Right ventricle myocardium superior (tissue), 1 donor: ENCODE measurements around the gene RBKS. TPM values are rescaled to one million over a fixed set of nuclear protein-coding genes. Genes with fewer than 3 reads are reported as not detected.
A peak's percentile ranks its signal among the peaks of the same experiment; 100 is the strongest.
"Not testable (repeated sequence)": the region's sequence is repeated elsewhere in the genome, so short reads cannot be mapped to it uniquely, and the experiment has no call there.

Experiments used
- ATAC-seq: fragments of 200-7000 bp; cut with Tn5 transposase; one replicate; pipeline ENCODE4 v1.9.1; 2020; ENCODE audit warnings: mild to moderate bottlenecking; ENCODE audit not compliant: poor library complexity
- DNase-seq: peaks from one replicate; pipeline ENCODE4 v3.0.0-alpha.2; 2020
- intact Hi-C: fragments of 100-400 bp; cut with DNase I; formaldehyde crosslinking; loops from one replicate; pipeline ENCODE4 v1.11.2; 2022
- total RNA-seq: library from RNA; stranded (reverse); fragmentation: NEBNext Ultra II Directional; extraction: Animal tissue kit (Norgen Biotek cat#: 25700); gene quantifications from one replicate; pipeline ENCODE4 v1.2.1, GENCODE V29; 2021
- donor health status: DM: no; HTN: yes; CAD: no; lungs with severe emphysema.

The RBKS gene
- total RNA-seq, 1 donor from 2014 or later = 4.2 TPM

GRCh38 chr2:27795093-27795834 is 94.9 kb downstream of the RBKS start:
- ATAC-seq = no peak
- no peak for DNase-seq
- intact Hi-C loops = no loop called here

- intact Hi-C loops = no loop called here
- no peak for DNase-seq
- no peak for ATAC-seq
These were observed 97.4 kb downstream of the RBKS start for GRCh38 chr2:27792759-27793158.

GRCh38 chr2:27790796-27791195 is 99.4 kb downstream of the RBKS start:
- no peak for DNase-seq
- intact Hi-C loops = no loop called here
- ATAC-seq = no peak

GRCh38 chr2:27782701-27783100 is 107.5 kb downstream of the RBKS start:
- no peak for DNase-seq
- intact Hi-C loops = no loop called here
- ATAC-seq = no peak

GRCh38 chr2:27781496-27781895 is 108.7 kb downstream of the RBKS start:
- intact Hi-C loops = no loop called here
- ATAC-seq = no peak
- no peak for DNase-seq

GRCh38 chr2:27779417-27780055 is 110.7 kb downstream of the RBKS start:
- no peak for DNase-seq
- ATAC-seq = no peak
- intact Hi-C loops = loop anchor here (10.0 kb wide), 2 partner anchors 105 to 615 kb away; partner anchors contain the start of gene FOSL2

GRCh38 chr2:27776696-27777095 is 113.5 kb downstream of the RBKS start:
- DNase-seq (no peak), ATAC-seq (no peak)
- intact Hi-C loops = loop anchor here (10.0 kb wide), 2 partner anchors 108 to 618 kb away; partner anchors contain the start of gene FOSL2

GRCh38 chr2:27776097-27776496 is 114.1 kb downstream of the RBKS start:
- DNase-seq = peak; percentile 66
- intact Hi-C loops = loop anchor here (10.0 kb wide), 2 partner anchors 109 to 619 kb away; partner anchors contain the start of gene FOSL2
- ATAC-seq = peak; percentile 13

- ATAC-seq (no peak), DNase-seq (no peak)
- intact Hi-C loops = loop anchor here (10.0 kb wide), 2 partner anchors 111 to 621 kb away; partner anchors contain the start of gene FOSL2
These were observed 116.2 kb downstream of the RBKS start for GRCh38 chr2:27773959-27774358.

GRCh38 chr2:27772804-27773203 is 117.4 kb downstream of the RBKS start:
- no peak for ATAC-seq
- intact Hi-C loops = loop anchor here (10.0 kb wide), 2 partner anchors 112 to 622 kb away; partner anchors contain the start of gene FOSL2
- DNase-seq = no peak

- ATAC-seq (peak; percentile 97), DNase-seq (peak; percentile 97)
- intact Hi-C loops = loop anchor here (10.0 kb wide), 2 partner anchors 113 to 623 kb away; partner anchors contain the start of gene FOSL2
These were observed 118.4 kb downstream of the RBKS start, which contains the start of gene MRPL33 for GRCh38 chr2:27771548-27772335. TSS of gene MRPL33 (plus strand) at chr2:27771719. CDS start at chr2:27771778, 59 bp downstream.

- DNase-seq = no peak
- intact Hi-C loops = loop anchor here (10.0 kb wide), 2 partner anchors 114 to 624 kb away; partner anchors contain the start of gene FOSL2
- no peak for ATAC-seq
These were observed 119.0 kb downstream of the RBKS start for GRCh38 chr2:27771202-27771547.

GRCh38 chr2:27766287-27766661 is 123.9 kb downstream of the RBKS start:
- intact Hi-C loops = no loop called here
- DNase-seq (no peak), ATAC-seq (no peak)

- intact Hi-C loops = no loop called here
- peak; percentile 73 for DNase-seq
- ATAC-seq = peak; percentile 77
These were observed 124.4 kb downstream of the RBKS start for GRCh38 chr2:27765621-27766286.

GRCh38 chr2:27764526-27764925 is 125.7 kb downstream of the RBKS start:
- intact Hi-C loops, ATAC-seq, DNase-seq: not testable (repeated sequence)

- no peak for DNase-seq
- ATAC-seq = no peak
- intact Hi-C loops = no loop called here
These were observed 126.3 kb downstream of the RBKS start for GRCh38 chr2:27763907-27764267.

GRCh38 chr2:27762951-27763906 is 127.0 kb downstream of the RBKS start:
- DNase-seq (no peak), ATAC-seq (no peak)
- intact Hi-C loops = no loop called here
